ENCODE data around the gene IL1RAP. TPM values are rescaled to one million over a fixed set of nuclear protein-coding genes. Genes with fewer than 3 reads are reported as not detected.
"Not testable (repeated sequence)": the region's sequence is repeated elsewhere in the genome, so short reads cannot be mapped to it uniquely, and the experiment has no call there.

The IL1RAP gene
- 10 to 100 TPM in 1 of 4 donors, 1 to 10 TPM in 3; 4.5 to 13.9 (median 5.2) TPM for total RNA-seq

- peak within 1 kb of the TSS; percentile 66 to 85 (median 81) for H3K27ac ChIP-seq (replicated peaks in 1 of 4)
- TF ChIP-seq POLR2AphosphoS5 (IDR thresholded peaks at IDR 0.05) (peak; percentile 50 to 68), CTCF (IDR thresholded peaks at IDR 0.05) (peak; percentile 70 to 85 (median 72)), POLR2A (IDR thresholded peaks at IDR 0.05; ENCODE audit: low read depth) (no peak), EP300 (IDR thresholded peaks at IDR 0.05) (no peak)
- no peaks in the 10 kb centered on the region for H3K9me3 ChIP-seq
- no peaks in the 10 kb centered on the region for H3K36me3 ChIP-seq
- intact Hi-C loops (cut with DNase I) = no loop called here
- no peaks in the 10 kb centered on the region for H3K27me3 ChIP-seq
- peak; percentile 94 for DNase-seq (ENCODE audit: extremely low spot score)
- H3K4me1 ChIP-seq = peaks cover 10 to 16% (median 13%) of the 10 kb centered on the region in 4 donors
- H3K4me3 ChIP-seq = peak within 1 kb of the TSS; percentile 62 to 79 (median 70)
- WGBS = 5% methylated on average over 11 of the region's 76 CpGs
Measured at GRCh38 chr3:190513409-190514370, at the start of gene IL1RAP. TSS of gene IL1RAP (plus strand) at chr3:190514085. CDS start at chr3:190564290, 50,205 bp downstream.

- DNase-seq (ENCODE audit: extremely low spot score) = no peak
- Histone ChIP-seq H3K36me3 (no peaks in the 10 kb centered on the region), H3K4me1 (no peaks in the 10 kb centered on the region), H3K9me3 (peaks cover 0 to 4% (median 1%) of the 10 kb centered on the region in 4 donors), H3K4me3 (no peak overlapping the region), H3K27me3 (no peaks in the 10 kb centered on the region), H3K27ac (replicated peaks in 1 of 4) (no peak overlapping the region)
- no peak for TF ChIP-seq POLR2AphosphoS5 (IDR thresholded peaks at IDR 0.05)
- no peak for TF ChIP-seq EP300 (IDR thresholded peaks at IDR 0.05)
- no peak for TF ChIP-seq CTCF (IDR thresholded peaks at IDR 0.05)
- no peak for TF ChIP-seq POLR2A (IDR thresholded peaks at IDR 0.05; ENCODE audit: low read depth)
- intact Hi-C loops (cut with DNase I) = no loop called here
Measured at GRCh38 chr3:190467922-190468321, 46.0 kb upstream of the IL1RAP start.

- H3K27ac ChIP-seq (replicated peaks in 1 of 4); H3K36me3 ChIP-seq; intact Hi-C loops (cut with DNase I); H3K27me3 ChIP-seq; DNase-seq (ENCODE audit: extremely low spot score); H3K4me3 ChIP-seq; H3K9me3 ChIP-seq; H3K4me1 ChIP-seq: not testable (repeated sequence)
- WGBS = no CpG with 5 or more reads among the region's 25 CpGs
Measured at GRCh38 chr3:190473261-190473660, 40.6 kb upstream of the IL1RAP start.

- intact Hi-C loops (cut with DNase I) = no loop called here
- Histone ChIP-seq H3K36me3 (no peaks in the 10 kb centered on the region), H3K4me1 (peaks cover 0 to 2% (median 0%) of the 10 kb centered on the region in 4 donors), H3K27ac (replicated peaks in 1 of 4) (no peak overlapping the region), H3K4me3 (no peak overlapping the region), H3K27me3 (no peaks in the 10 kb centered on the region), H3K9me3 (no peaks in the 10 kb centered on the region)
- 93% methylated on average over 2 of the region's 2 CpGs for WGBS
- TF ChIP-seq CTCF (IDR thresholded peaks at IDR 0.05) = no peak
- no peak for TF ChIP-seq POLR2A (IDR thresholded peaks at IDR 0.05; ENCODE audit: low read depth)
- no peak for TF ChIP-seq EP300 (IDR thresholded peaks at IDR 0.05)
- TF ChIP-seq POLR2AphosphoS5 (IDR thresholded peaks at IDR 0.05) = no peak
- DNase-seq (ENCODE audit: extremely low spot score) = no peak
Measured at GRCh38 chr3:190481779-190482178, 32.1 kb upstream of the IL1RAP start.

- WGBS = 25% methylated on average over 6 of the region's 6 CpGs
- intact Hi-C loops (cut with DNase I) = no loop called here
- no peaks in the 10 kb centered on the region for H3K9me3 ChIP-seq
- no peak overlapping the region for H3K4me3 ChIP-seq
- no peak for TF ChIP-seq EP300 (IDR thresholded peaks at IDR 0.05)
- TF ChIP-seq POLR2AphosphoS5 (IDR thresholded peaks at IDR 0.05) = no peak
- no peak for TF ChIP-seq POLR2A (IDR thresholded peaks at IDR 0.05; ENCODE audit: low read depth)
- TF ChIP-seq CTCF (IDR thresholded peaks at IDR 0.05) = no peak
- peaks cover 0 to 7% (median 0%) of the 10 kb centered on the region in 4 donors for H3K27me3 ChIP-seq
- peaks cover 0 to 6% (median 0%) of the 10 kb centered on the region in 4 donors for H3K4me1 ChIP-seq
- no peak overlapping the region for H3K27ac ChIP-seq (replicated peaks in 1 of 4)
- no peaks in the 10 kb centered on the region for H3K36me3 ChIP-seq
- no peak for DNase-seq (ENCODE audit: extremely low spot score)
Measured at GRCh38 chr3:190485830-190486532, 27.9 kb upstream of the IL1RAP start.

Measured in esophagus muscularis mucosa (tissue), 4 donors.